Activated CD8-positive, alpha-beta T cell treated with anti-CD3 and anti-CD28 coated beads for 36 hours (primary cell): ENCODE results near the gene ARCN1. TPM values are rescaled to one million over a fixed set of nuclear protein-coding genes. Genes with fewer than 3 reads are reported as not detected.
"Not testable (repeated sequence)": the region's sequence is repeated elsewhere in the genome, so short reads cannot be mapped to it uniquely, and the experiment has no call there.

ENCODE experiments used
- ATAC-seq: fragments of 200-7000 bp; cut with Tn5 transposase; one replicate; pipeline ENCODE4 v1.10.0; 2021; ENCODE audit warnings: mild to moderate bottlenecking, moderate library complexity
- CTCF ChIA-PET: fragments of 350-600 bp; sonication (Branson Sonifier 250); formaldehyde crosslinking; loops from one replicate; lab custom pipeline; 2021; ENCODE audit warnings: antibody characterized with exemption; lab: Charles Lee
- POLR2A ChIA-PET: fragments of 350-600 bp; sonication (Branson Sonifier 250); formaldehyde crosslinking; loops from one replicate; lab custom pipeline; 2021; ENCODE audit warnings: antibody characterized with exemption; lab: Charles Lee
- DNase-seq: peaks from one replicate; pipeline ENCODE4 v3.0.0-alpha.2; 2020
- H3K27ac Mint-ChIP-seq: one replicate; pipeline ENCODE4 v1.8.0; 2021; ENCODE audit warnings: mild to moderate bottlenecking, mixed read lengths
- H3K27me3 Mint-ChIP-seq: one replicate; pipeline ENCODE4 v1.8.0; 2021; ENCODE audit warnings: mixed read lengths
- H3K36me3 Mint-ChIP-seq: one replicate; pipeline ENCODE4 v1.8.0; 2021; ENCODE audit warnings: low read depth, mixed read lengths
- H3K4me1 Mint-ChIP-seq: one replicate; pipeline ENCODE4 v1.8.0; 2021; ENCODE audit warnings: low read depth, mixed read lengths
- H3K4me3 Mint-ChIP-seq: one replicate; pipeline ENCODE4 v1.8.0; 2021; ENCODE audit warnings: mild to moderate bottlenecking, moderate library complexity, mixed read lengths
- H3K9me3 Mint-ChIP-seq: one replicate; pipeline ENCODE4 v1.8.0; 2021; ENCODE audit warnings: mixed read lengths
- intact Hi-C: fragments of 100-400 bp; cut with micrococcal nuclease; formaldehyde crosslinking; loops from one replicate; pipeline ENCODE4 v1.10.0; 2022
- total RNA-seq, 2 experiments: library from RNA; stranded (reverse); gene quantifications; one replicate each; pipeline ENCODE4 v1.2.3, GENCODE V29; 2021
- TF ChIP-seq, protein P1 (sequence below): fragments of 200-600 bp; IDR thresholded peaks from one replicate; pipeline ENCODE4 v1.8.0; 2022; ENCODE audit warnings: antibody characterized with exemption, mild to moderate bottlenecking

Gene ARCN1
- total RNA-seq, 2 experiments from 2014 or later, result 134 to 135 TPM

DNA sequence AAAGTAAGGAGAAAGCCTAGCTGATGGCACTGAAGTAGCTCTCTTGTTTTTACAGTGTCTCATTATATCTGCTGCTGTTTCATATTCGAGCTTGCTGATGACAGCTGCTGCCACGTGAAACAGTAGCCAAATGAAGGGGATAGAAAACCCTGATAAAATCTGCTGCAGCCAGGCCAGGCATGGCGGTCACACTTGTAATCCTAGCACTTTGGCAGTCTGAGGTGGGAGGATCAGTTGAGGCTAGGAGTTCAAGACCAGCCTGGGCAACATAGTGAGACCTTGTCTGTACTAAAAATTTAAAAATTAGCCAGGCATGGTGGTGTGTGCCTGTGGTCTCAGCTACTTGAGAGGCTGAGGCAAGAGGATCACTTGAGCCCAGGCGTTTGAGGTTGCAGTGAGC is 19.9 kb upstream of the ARCN1 start:
- ChIA-PET CTCF (no interaction called here), POLR2A (no interaction called here)
- Mint-ChIP-seq H3K27ac (no peak overlapping the region), H3K9me3 (no peaks in the 10 kb centered on the region), H3K27me3 (no peaks in the 10 kb centered on the region), H3K4me3 (no peak overlapping the region), H3K4me1 (no peaks in the 10 kb centered on the region), H3K36me3 (peaks cover 16% of the 10 kb centered on the region)
- ATAC-seq (no peak), DNase-seq (no peak)
- TF ChIP-seq, protein P1, sequence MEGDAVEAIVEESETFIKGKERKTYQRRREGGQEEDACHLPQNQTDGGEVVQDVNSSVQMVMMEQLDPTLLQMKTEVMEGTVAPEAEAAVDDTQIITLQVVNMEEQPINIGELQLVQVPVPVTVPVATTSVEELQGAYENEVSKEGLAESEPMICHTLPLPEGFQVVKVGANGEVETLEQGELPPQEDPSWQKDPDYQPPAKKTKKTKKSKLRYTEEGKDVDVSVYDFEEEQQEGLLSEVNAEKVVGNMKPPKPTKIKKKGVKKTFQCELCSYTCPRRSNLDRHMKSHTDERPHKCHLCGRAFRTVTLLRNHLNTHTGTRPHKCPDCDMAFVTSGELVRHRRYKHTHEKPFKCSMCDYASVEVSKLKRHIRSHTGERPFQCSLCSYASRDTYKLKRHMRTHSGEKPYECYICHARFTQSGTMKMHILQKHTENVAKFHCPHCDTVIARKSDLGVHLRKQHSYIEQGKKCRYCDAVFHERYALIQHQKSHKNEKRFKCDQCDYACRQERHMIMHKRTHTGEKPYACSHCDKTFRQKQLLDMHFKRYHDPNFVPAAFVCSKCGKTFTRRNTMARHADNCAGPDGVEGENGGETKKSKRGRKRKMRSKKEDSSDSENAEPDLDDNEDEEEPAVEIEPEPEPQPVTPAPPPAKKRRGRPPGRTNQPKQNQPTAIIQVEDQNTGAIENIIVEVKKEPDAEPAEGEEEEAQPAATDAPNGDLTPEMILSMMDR, result no peak
- intact Hi-C loops, result no loop called here

DNA sequence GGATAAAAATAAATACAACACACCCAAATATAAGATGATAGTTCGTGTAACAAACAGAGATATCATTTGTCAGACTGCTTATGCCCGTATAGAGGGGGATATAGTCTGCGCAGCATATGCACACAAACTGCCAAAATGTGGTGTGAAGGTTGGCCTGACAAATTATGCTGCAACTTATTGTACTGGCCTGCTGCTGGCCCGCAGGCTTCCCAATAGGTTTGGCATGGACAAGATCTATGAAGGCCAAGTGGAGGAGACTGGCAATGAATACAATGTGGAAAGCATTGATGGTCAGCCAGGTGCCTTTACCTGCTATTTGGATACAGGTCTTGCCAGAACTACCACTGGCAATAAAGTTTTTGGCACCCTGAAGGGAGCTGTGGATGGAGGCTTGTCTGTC is 11.4 kb upstream of the ARCN1 start:
- peaks cover 15% of the 10 kb centered on the region for H3K4me1 Mint-ChIP-seq
- peaks cover 5% of the 10 kb centered on the region for H3K36me3 Mint-ChIP-seq
- no peaks in the 10 kb centered on the region for H3K27me3 Mint-ChIP-seq
- DNase-seq (no peak), ATAC-seq (no peak)
- no peak overlapping the region for H3K4me3 Mint-ChIP-seq
- H3K27ac Mint-ChIP-seq, result no peak overlapping the region
- intact Hi-C loops, result loop anchor here (10.0 kb wide), 1 partner anchor 116 kb away; no protein-coding TSS in a partner anchor
- ChIA-PET CTCF (no interaction called here), POLR2A (no interaction called here)
- no peaks in the 10 kb centered on the region for H3K9me3 Mint-ChIP-seq
- TF ChIP-seq, protein P1, result no peak

DNA sequence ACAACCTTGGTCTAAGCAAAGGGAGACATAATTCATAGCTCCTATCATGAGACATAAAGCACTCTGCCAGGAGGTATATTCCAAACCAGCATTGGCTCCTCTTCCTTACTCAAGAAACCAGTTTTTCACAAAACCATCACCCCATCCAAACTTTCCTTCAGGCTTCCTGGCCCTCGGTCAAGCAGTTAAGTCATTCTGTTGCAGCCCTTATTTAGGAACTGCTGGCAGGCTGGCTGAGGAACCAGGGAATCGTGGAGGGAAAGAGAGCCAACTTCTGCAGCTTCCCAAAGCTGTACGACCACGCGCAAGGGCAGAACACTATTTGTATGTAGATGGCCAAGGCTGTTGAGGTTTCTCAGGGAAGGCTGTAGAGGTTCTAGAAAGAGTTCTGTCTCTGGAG is 7.2 kb upstream of the ARCN1 start:
- peak overlapping the region; percentile 88 for H3K4me3 Mint-ChIP-seq
- DNase-seq (no peak), ATAC-seq (no peak)
- H3K27me3 Mint-ChIP-seq, result no peaks in the 10 kb centered on the region
- TF ChIP-seq, protein P1, result no peak
- CTCF ChIA-PET, result no interaction called here
- POLR2A ChIA-PET, result no interaction called here
- H3K27ac Mint-ChIP-seq, result peak overlapping the region; percentile 43
- H3K36me3 Mint-ChIP-seq, result no peaks in the 10 kb centered on the region
- intact Hi-C loops, result loop anchor here (5.0 to 10.0 kb wide), 2 partner anchors 38 to 120 kb away; partner anchors contain the start of gene TTC36
- H3K9me3 Mint-ChIP-seq, result no peaks in the 10 kb centered on the region
- H3K4me1 Mint-ChIP-seq, result peaks cover 21% of the 10 kb centered on the region

DNA sequence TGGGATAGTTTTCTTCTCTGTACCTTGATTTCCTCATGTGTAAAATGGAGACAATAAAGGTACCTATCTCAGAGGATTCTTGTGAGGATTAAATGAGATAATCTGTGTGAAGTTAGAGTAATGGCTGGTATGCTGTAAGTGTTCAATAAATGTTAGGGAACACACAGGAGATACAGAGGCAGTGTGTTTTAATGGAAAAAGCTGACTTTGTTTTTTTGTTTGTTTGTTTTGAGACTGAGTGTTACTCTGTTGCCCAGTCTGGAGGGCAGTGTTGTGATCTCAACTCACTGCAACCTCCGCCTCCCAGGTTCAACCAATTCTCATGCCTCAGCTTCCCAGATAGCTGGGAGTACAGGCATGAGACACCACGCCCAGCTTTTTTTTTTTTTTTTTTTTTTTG is 2.5 kb upstream of the ARCN1 start:
- Mint-ChIP-seq H3K4me1 (peaks cover 36% of the 10 kb centered on the region), H3K36me3 (peaks cover 5% of the 10 kb centered on the region), H3K27me3 (no peaks in the 10 kb centered on the region), H3K4me3 (no peak overlapping the region), H3K9me3 (no peaks in the 10 kb centered on the region), H3K27ac (no peak overlapping the region)
- intact Hi-C loops, result loop anchor here (5.0 to 10.0 kb wide), 2 partner anchors 42 to 125 kb away; partner anchors contain the start of gene TTC36
- CTCF ChIA-PET, result no interaction called here
- TF ChIP-seq, protein P1, result no peak
- POLR2A ChIA-PET, result interaction anchor here (1.1 to 1.7 kb wide), 2 partner anchors 8 to 42 kb away, joined by 4 to 5 read pairs; partner anchors contain the start of gene TTC36
- ATAC-seq (no peak), DNase-seq (no peak)

DNA sequence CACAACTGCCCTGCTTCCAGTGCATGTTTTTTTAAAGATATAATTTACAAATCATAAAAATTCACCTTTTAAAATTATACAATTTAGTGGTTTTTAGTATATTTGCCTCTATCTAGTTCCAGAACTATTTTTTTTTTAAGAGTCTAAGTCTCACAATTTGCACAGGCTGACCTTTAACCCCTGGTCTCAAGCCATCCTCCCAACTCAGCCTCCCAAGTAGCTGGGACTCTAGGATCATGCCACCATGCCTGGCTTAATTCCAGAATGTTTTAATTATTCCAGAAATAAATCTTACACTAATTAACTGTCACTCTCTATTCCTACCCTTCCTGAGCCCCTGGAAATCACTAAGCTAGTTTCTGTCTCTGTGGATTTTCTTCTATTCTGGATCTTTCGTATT is 1.4 kb upstream of the ARCN1 start:
- CTCF ChIA-PET, result interaction anchor here (0.7 to 1.2 kb wide), 2 partner anchors 8 to 37 kb away, joined by 3 to 4 read pairs; partner anchors contain the start of gene PHLDB1
- ATAC-seq, result no peak
- no peak for DNase-seq
- Mint-ChIP-seq H3K4me1 (peaks cover 40% of the 10 kb centered on the region), H3K27me3 (no peaks in the 10 kb centered on the region), H3K4me3 (peak overlapping the region; percentile 84), H3K9me3 (no peaks in the 10 kb centered on the region), H3K36me3 (peaks cover 7% of the 10 kb centered on the region), H3K27ac (peak overlapping the region; percentile 93)
- intact Hi-C loops, result no loop called here
- POLR2A ChIA-PET, result interaction anchor here (1.7 kb wide), 1 partner anchor 43 kb away, joined by 4 read pairs; the partner anchor contains the start of gene TTC36
- TF ChIP-seq, protein P1, result no peak

DNA sequence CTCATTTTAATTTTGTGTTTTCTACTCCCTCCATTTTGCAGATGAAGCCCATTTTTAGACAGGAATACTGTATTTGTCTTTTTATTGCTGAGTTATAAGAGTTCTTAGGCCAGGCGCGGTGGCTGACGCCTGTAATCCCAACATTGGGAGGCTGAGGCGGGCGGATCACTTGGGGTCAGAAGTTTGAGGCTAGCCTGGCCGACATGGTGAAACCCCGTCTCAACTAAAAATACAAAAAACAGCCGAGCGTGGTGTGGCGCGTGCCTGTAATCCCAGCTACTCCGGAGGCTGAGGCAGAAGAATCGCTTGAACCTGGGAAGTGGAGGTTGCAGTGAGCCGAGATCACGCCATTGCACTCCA is 528 bp upstream of the ARCN1 start:
- H3K27me3 Mint-ChIP-seq, intact Hi-C loops, H3K9me3 Mint-ChIP-seq, H3K36me3 Mint-ChIP-seq, ATAC-seq: not testable (repeated sequence)
- ChIA-PET CTCF (interaction anchor here (0.9 to 3.6 kb wide), 4 partner anchors 18 to 41 kb away, joined by 3 to 15 read pairs (median 6); partner anchors contain the start of gene TMEM25), POLR2A (interaction anchor here (0.7 to 1.7 kb wide), 7 partner anchors 9 to 298 kb away, joined by 3 to 7 read pairs (median 3); partner anchors contain the start of gene CD3D)
- peak overlapping the region; percentile 93 for H3K27ac Mint-ChIP-seq
- peaks cover 43% of the 10 kb centered on the region for H3K4me1 Mint-ChIP-seq
- peak; percentile 36 for DNase-seq
- H3K4me3 Mint-ChIP-seq, result peak overlapping the region; percentile 84
